Stimulated activated CD4-positive, alpha-beta T cell treated with anti-CD3 and anti-CD28 coated beads, Interleukin-2, amount 100 ng/mL, for 4 hours (primary cell): ENCODE data around the gene USP5.

Experiments used
- DNase-seq: peaks from one replicate; pipeline ENCODE4 v3.0.0-alpha.2; 2020; ENCODE audit warnings: low read depth

Gene USP5

GRCh38 chr12:6851921-6852650, at the start of gene USP5:
Gene USP5 (plus strand): TSS chr12:6852150. CDS start chr12:6852180, 30 bp downstream.
- peak; percentile 98 for DNase-seq

GRCh38 chr12:6807170-6807569, 44.8 kb upstream of the USP5 start:
- no peak for DNase-seq

- DNase-seq: no peak
Measured at GRCh38 chr12:6809056-6809455, 42.9 kb upstream of the USP5 start.

GRCh38 chr12:6810758-6811157, 41.2 kb upstream of the USP5 start:
- DNase-seq: no peak

GRCh38 chr12:6813363-6813762, 38.6 kb upstream of the USP5 start:
- DNase-seq: no peak

GRCh38 chr12:6816598-6816997, 35.4 kb upstream of the USP5 start:
- DNase-seq: no peak

GRCh38 chr12:6817098-6817497, 34.9 kb upstream of the USP5 start:
- no peak for DNase-seq

GRCh38 chr12:6817662-6818157, 34.2 kb upstream of the USP5 start:
- no peak for DNase-seq

- no peak for DNase-seq
Measured at GRCh38 chr12:6818222-6818621, 33.7 kb upstream of the USP5 start.

- DNase-seq: no peak
Measured at GRCh38 chr12:6818645-6819044, 33.3 kb upstream of the USP5 start.

- DNase-seq: no peak
Measured at GRCh38 chr12:6819106-6820030, 32.6 kb upstream of the USP5 start.

GRCh38 chr12:6820166-6820565, 31.8 kb upstream of the USP5 start:
- no peak for DNase-seq

- DNase-seq: no peak
Measured at GRCh38 chr12:6821591-6822425, 30.1 kb upstream of the USP5 start, which contains the start of gene GPR162. Gene GPR162 (plus strand): TSS chr12:6821821. CDS start chr12:6823899, 2,078 bp downstream.

GRCh38 chr12:6822426-6823135, 29.4 kb upstream of the USP5 start:
- no peak for DNase-seq

GRCh38 chr12:6823182-6824084, 28.5 kb upstream of the USP5 start:
- DNase-seq: no peak

GRCh38 chr12:6824085-6824775, 27.7 kb upstream of the USP5 start:
- DNase-seq: no peak

GRCh38 chr12:6824901-6825381, 27.0 kb upstream of the USP5 start:
- no peak for DNase-seq

GRCh38 chr12:6825398-6826124, 26.4 kb upstream of the USP5 start:
- peak; percentile 67 for DNase-seq
